OCI-LY7 (cell line): ENCODE data around the gene PELI2. TPM values are rescaled to one million over a fixed set of nuclear protein-coding genes. Genes with fewer than 3 reads are reported as not detected.

Experiments used
- BruUV-seq: library from RNA; stranded (reverse); fragments of 400-500 nt; replicated peaks from 2 replicates; lab custom pipeline; 2021; lab: Mats Ljungman, UMichigan
- CTCF ChIA-PET: fragments of 300-600 bp; sonication (Branson Sonifier 250); formaldehyde crosslinking; loops from one replicate; lab custom pipeline; 2022; ENCODE audit warnings: antibody characterized with exemption; ENCODE audit not compliant: unreplicated experiment; lab: Charles Lee
- POLR2A ChIA-PET: fragments of 300-600 bp; sonication (Branson Sonifier 250); formaldehyde crosslinking; loops from one replicate; lab custom pipeline; 2022; ENCODE audit warnings: antibody characterized with exemption; lab: Charles Lee
- DNase-seq: peaks from one replicate; pipeline ENCODE4 v3.0.0-alpha.2; 2015; ENCODE audit warnings: low spot score
- H2AFZ ChIP-seq: fragments of 200-600 bp; sonication (generic), shearing (Covaris generic); 2 replicates; pipeline ENCODE4 v1.6.1; 2014; ENCODE audit warnings: mild to moderate bottlenecking, antibody characterized with exemption, low read length, moderate library complexity
- H3K27ac ChIP-seq: fragments of 200-600 bp; sonication (generic); 2 replicates; pipeline ENCODE4 v1.5.1; 2014; ENCODE audit warnings: mixed run types, low read depth, mild to moderate bottlenecking, moderate library complexity, low read length, inconsistent platforms; ENCODE audit not compliant: poor library complexity, severe bottlenecking
- H3K36me3 ChIP-seq: fragments of 200-600 bp; sonication (generic); 2 replicates; pipeline ENCODE4 v1.6.1; 2014; ENCODE audit warnings: mild to moderate bottlenecking, antibody characterized with exemption, low read length, moderate library complexity, mixed read lengths; ENCODE audit not compliant: insufficient read depth
- H3K4me1 ChIP-seq: fragments of 200-600 bp; sonication (generic); 2 replicates; pipeline ENCODE4 v1.5.1; 2014; ENCODE audit warnings: mild to moderate bottlenecking, low read length; ENCODE audit not compliant: insufficient read depth, poor library complexity, severe bottlenecking
- H3K4me2 ChIP-seq: fragments of 200-600 bp; sonication (generic); 2 replicates; pipeline ENCODE4 v1.6.1; 2014; ENCODE audit warnings: mild to moderate bottlenecking, low read length
- H3K4me3 ChIP-seq: fragments of 200-600 bp; sonication (generic); 2 replicates; pipeline ENCODE4 v1.5.1; 2014; ENCODE audit warnings: mild to moderate bottlenecking, low read depth, low read length; ENCODE audit not compliant: poor library complexity, severe bottlenecking
- H3K79me2 ChIP-seq: fragments of 200-600 bp; sonication (generic); 2 replicates; pipeline ENCODE4 v1.6.1; 2016; ENCODE audit warnings: low read depth, mild to moderate bottlenecking, low read length, moderate library complexity, mixed read lengths; ENCODE audit not compliant: insufficient read depth
- H3K9me2 ChIP-seq: fragments of 200-600 bp; sonication (generic); 2 replicates; pipeline ENCODE4 v1.6.1; 2016; ENCODE audit warnings: mild to moderate bottlenecking, low read length, mixed read lengths; ENCODE audit not compliant: insufficient read depth
- H3K9me3 ChIP-seq: fragments of 200-600 bp; sonication (generic); 2 replicates; pipeline ENCODE4 v1.6.1; 2014; ENCODE audit warnings: mild to moderate bottlenecking, mixed run types, low read length, mixed read lengths
- H4K20me1 ChIP-seq: fragments of 200-600 bp; sonication (generic); 2 replicates; pipeline ENCODE4 v1.6.1; 2014; ENCODE audit warnings: mild to moderate bottlenecking, antibody characterized with exemption, low read length, moderate library complexity, mixed read lengths; ENCODE audit not compliant: insufficient read depth
- EZH2phosphoT487 ChIP-seq: fragments of 200-600 bp; sonication (generic); IDR thresholded peaks from 2 replicates; pipeline ENCODE4 v1.6.1; 2018; ENCODE audit warnings: low read depth, borderline replicate concordance, mild to moderate bottlenecking, mixed run types, antibody characterized with exemption, low read length, moderate library complexity, mixed read lengths
- intact Hi-C: fragments of 100-400 bp; cut with micrococcal nuclease; formaldehyde crosslinking; loops from one replicate; pipeline ENCODE4 v1.10.0; 2022; ENCODE audit not compliant: unreplicated experiment
- total RNA-seq, 2 experiments: library from RNA; depleted of rRNA in 1 of 2; stranded (reverse); fragments of >200 nt in 1 of 2; shearing (Covaris generic) in 1 of 2; gene quantifications; 2 replicates each; pipeline ENCODE4 v1.2.3, GENCODE V29; 2014 to 2022
- TF ChIP-seq, protein P1 (sequence below): fragments of 200-600 bp; sonication (generic); conservative IDR thresholded peaks from 2 replicates; pipeline ENCODE4 v1.5.1; 2014; ENCODE audit warnings: mild to moderate bottlenecking, antibody characterized with exemption, low read length, moderate library complexity, mixed read lengths

Gene PELI2
- total RNA-seq, 2 experiments from 2014 or later, result 2.8 to 3.8 TPM

DNA sequence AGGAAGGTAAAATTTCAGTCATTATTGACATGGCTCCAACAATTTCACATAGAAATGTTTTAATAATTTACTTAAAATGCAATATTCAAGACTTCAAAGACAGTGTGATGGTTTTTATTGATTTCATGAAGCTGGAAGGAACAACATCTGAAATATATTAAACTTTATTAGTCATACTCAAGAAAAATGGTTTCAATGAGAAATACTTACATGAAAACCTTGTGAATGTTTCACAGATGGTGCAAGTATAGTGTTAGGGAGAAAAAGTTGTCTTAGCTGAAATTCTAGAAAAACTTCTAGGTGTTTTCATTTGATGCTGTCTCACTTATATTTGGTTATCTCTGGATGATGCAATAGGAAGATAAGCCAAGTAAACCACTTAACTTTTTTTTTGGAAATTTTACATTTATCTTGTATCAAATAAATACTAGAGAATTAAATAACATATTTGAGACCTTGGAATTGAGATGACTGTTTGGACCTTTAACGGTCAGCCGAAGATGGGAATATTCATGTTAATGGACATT is 65.5 kb downstream of the PELI2 start:
- Histone ChIP-seq H3K4me1 (no peaks in the 10 kb centered on the region), H3K4me2 (no peak overlapping the region), H4K20me1 (no peaks in the 10 kb centered on the region), H3K4me3 (no peak overlapping the region), H2AFZ (no peak overlapping the region), H3K36me3 (no peaks in the 10 kb centered on the region), H3K9me2 (no peaks in the 10 kb centered on the region; the same call in 1 of the 2 replicates), H3K27ac (no peak overlapping the region), H3K79me2 (no peaks in the 10 kb centered on the region), H3K9me3 (no peaks in the 10 kb centered on the region)
- ChIA-PET CTCF (no interaction called here), POLR2A (no interaction called here)
- intact Hi-C loops, result no loop called here
- no peak for DNase-seq
- BruUV-seq, result no TSS peak
- no peak for TF ChIP-seq EZH2phosphoT487
- TF ChIP-seq, protein P1, sequence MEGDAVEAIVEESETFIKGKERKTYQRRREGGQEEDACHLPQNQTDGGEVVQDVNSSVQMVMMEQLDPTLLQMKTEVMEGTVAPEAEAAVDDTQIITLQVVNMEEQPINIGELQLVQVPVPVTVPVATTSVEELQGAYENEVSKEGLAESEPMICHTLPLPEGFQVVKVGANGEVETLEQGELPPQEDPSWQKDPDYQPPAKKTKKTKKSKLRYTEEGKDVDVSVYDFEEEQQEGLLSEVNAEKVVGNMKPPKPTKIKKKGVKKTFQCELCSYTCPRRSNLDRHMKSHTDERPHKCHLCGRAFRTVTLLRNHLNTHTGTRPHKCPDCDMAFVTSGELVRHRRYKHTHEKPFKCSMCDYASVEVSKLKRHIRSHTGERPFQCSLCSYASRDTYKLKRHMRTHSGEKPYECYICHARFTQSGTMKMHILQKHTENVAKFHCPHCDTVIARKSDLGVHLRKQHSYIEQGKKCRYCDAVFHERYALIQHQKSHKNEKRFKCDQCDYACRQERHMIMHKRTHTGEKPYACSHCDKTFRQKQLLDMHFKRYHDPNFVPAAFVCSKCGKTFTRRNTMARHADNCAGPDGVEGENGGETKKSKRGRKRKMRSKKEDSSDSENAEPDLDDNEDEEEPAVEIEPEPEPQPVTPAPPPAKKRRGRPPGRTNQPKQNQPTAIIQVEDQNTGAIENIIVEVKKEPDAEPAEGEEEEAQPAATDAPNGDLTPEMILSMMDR, result no peak

DNA sequence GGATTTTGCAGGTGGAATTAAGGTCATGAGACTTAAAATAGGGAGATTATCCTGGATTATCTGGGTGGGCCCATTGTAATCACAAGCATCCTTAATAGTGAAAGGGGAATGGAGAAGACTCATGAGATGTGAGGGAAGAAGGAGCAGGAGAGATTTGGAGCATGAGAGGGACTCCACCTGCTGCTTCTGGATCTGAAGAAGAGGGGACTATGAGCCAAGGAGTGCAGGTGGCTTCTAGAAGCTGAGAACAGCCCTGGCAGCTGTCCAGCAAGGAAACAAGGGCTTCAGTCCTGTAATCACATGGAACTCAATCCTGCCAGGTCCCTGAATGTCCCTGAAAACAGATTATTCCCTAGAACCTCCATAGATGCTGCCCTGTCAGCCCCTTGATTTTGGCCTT is 67.8 kb downstream of the PELI2 start:
- CTCF ChIA-PET, result no interaction called here
- H4K20me1 ChIP-seq, result no peaks in the 10 kb centered on the region
- BruUV-seq, result no TSS peak

DNA sequence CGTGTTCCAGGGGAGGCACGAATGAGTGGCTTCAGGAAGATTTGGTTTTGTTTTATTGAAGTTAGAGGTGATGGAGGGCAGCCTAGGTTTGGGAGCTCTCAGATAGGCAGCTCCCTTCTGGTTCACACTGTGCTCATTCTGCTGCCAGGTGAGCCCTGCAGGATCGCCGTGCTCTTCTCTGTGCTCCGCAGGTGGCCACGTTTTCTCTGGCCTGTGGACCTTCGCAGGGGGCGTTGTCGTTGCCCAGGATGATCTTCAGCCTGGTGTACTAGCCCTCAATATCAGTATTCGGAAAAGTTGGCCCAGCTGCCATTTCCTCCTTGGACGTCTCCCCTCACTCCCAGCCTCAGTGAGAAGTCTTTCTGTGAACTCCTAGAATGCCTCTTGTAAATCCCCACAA is 69.5 kb downstream of the PELI2 start:
- Histone ChIP-seq H3K4me2 (no peak overlapping the region), H3K9me3 (no peaks in the 10 kb centered on the region; the same call in 1 of the 2 replicates), H2AFZ (no peak overlapping the region), H3K4me3 (no peak overlapping the region), H3K4me1 (no peaks in the 10 kb centered on the region), H3K27ac (no peak overlapping the region), H3K79me2 (no peaks in the 10 kb centered on the region), H4K20me1 (no peaks in the 10 kb centered on the region), H3K36me3 (no peaks in the 10 kb centered on the region), H3K9me2 (no peaks in the 10 kb centered on the region; the same call in 1 of the 2 replicates)
- TF ChIP-seq, protein P1, result no peak
- TF ChIP-seq EZH2phosphoT487, result no peak
- ChIA-PET CTCF (no interaction called here), POLR2A (interaction anchor here (1.0 kb wide), 1 partner anchor 12 kb away, joined by 4 read pairs; no protein-coding TSS in a partner anchor)
- intact Hi-C loops, result no loop called here
- no TSS peak for BruUV-seq
- no peak for DNase-seq

More for the DNA sequence above, 67.8 kb downstream of the PELI2 start:
- no peak overlapping the region for H3K4me2 ChIP-seq
- no peaks in the 10 kb centered on the region; the same call in 1 of the 2 replicates for H3K9me3 ChIP-seq
- TF ChIP-seq, protein P1, result no peak
- no peak for TF ChIP-seq EZH2phosphoT487
- no peak overlapping the region for H2AFZ ChIP-seq
- DNase-seq, result no peak
- no peak overlapping the region for H3K4me3 ChIP-seq
- POLR2A ChIA-PET, result no interaction called here
- no peaks in the 10 kb centered on the region for H3K36me3 ChIP-seq
- H3K79me2 ChIP-seq, result no peaks in the 10 kb centered on the region
- no peaks in the 10 kb centered on the region for H3K4me1 ChIP-seq
- intact Hi-C loops, result no loop called here
- H3K9me2 ChIP-seq, result no peaks in the 10 kb centered on the region; the same call in 1 of the 2 replicates
- no peak overlapping the region for H3K27ac ChIP-seq
